Keratinocyte (primary cell): Measurements from ENCODE around the gene LAMB4. TPM values are rescaled to one million over a fixed set of nuclear protein-coding genes. Genes with fewer than 3 reads are reported as not detected.

Experiments
- DNase-seq: peaks from one replicate; pipeline ENCODE4 v3.0.0-alpha.2; 2011; ENCODE audit warnings: low read depth, missing footprints, low spot score
- FAIRE-seq: peaks from 2 replicates; lab custom pipeline; 2011; peaks lifted over from hg19 to GRCh38; lab: Jason Lieb, UNC
- H2AFZ ChIP-seq: 2 replicates; pipeline ENCODE4 v1.6.0; 2012; ENCODE audit warnings: low read length, control low read depth, inconsistent platforms; ENCODE audit not compliant: control insufficient read depth
- H3K27ac ChIP-seq: 2 replicates; pipeline ENCODE4 v1.5.1; 2011; ENCODE audit warnings: low read length; ENCODE audit not compliant: control insufficient read depth, insufficient read depth
- H3K27me3 ChIP-seq: 3 replicates; pipeline ENCODE4 v1.6.0; 2011; ENCODE audit warnings: low read length; ENCODE audit not compliant: control insufficient read depth, insufficient read depth; ENCODE audit errors: extremely low read depth
- H3K36me3 ChIP-seq, 2 experiments: 2 replicates in 1 of 2; 3 replicates in 1 of 2; pipeline ENCODE4 v1.5.1; 2011; ENCODE audit warnings: low read length in 2 of 2, mild to moderate bottlenecking in 1 of 2; ENCODE audit not compliant: control insufficient read depth in 2 of 2, insufficient read depth in 2 of 2; ENCODE audit errors: extremely low read depth in 1 of 2
- H3K4me1 ChIP-seq: 3 replicates; pipeline ENCODE4 v1.5.1; 2011; ENCODE audit warnings: low read length; ENCODE audit not compliant: control insufficient read depth, insufficient read depth; ENCODE audit errors: extremely low read depth
- H3K4me2 ChIP-seq: 3 replicates; pipeline ENCODE4 v1.6.0; 2011; ENCODE audit warnings: low read depth, low read length; ENCODE audit not compliant: control insufficient read depth, insufficient read depth; ENCODE audit errors: extremely low read depth
- H3K4me3 ChIP-seq, 3 experiments: fragments of 200-600 bp in 1 of 3; sonication (generic) in 1 of 3; 2 replicates in 2 of 3; 3 replicates in 1 of 3; pipeline ENCODE4 v1.5.1; 2011 to 2016; ENCODE audit warnings: low read length in 3 of 3, mild to moderate bottlenecking in 3 of 3, control low read depth in 2 of 3, inconsistent platforms in 1 of 3, low read depth in 1 of 3, mixed read lengths in 1 of 3, mixed run types in 1 of 3, moderate library complexity in 1 of 3; ENCODE audit not compliant: control insufficient read depth in 2 of 3, insufficient read depth in 2 of 3; ENCODE audit errors: extremely low read depth in 1 of 3
- H3K79me2 ChIP-seq: 2 replicates; pipeline ENCODE4 v1.6.0; 2012; ENCODE audit warnings: low read length; ENCODE audit not compliant: control insufficient read depth, insufficient read depth
- H3K9ac ChIP-seq: 3 replicates; pipeline ENCODE4 v1.6.0; 2011; ENCODE audit warnings: low read length; ENCODE audit not compliant: control insufficient read depth, insufficient read depth; ENCODE audit errors: extremely low read depth
- H3K9me1 ChIP-seq: 3 replicates; pipeline ENCODE4 v1.6.0; 2011; ENCODE audit warnings: low read length; ENCODE audit not compliant: control insufficient read depth, insufficient read depth; ENCODE audit errors: extremely low read depth
- H3K9me3 ChIP-seq: 2 replicates; pipeline ENCODE4 v1.5.1; 2012; ENCODE audit warnings: low read depth, low read length; ENCODE audit not compliant: control insufficient read depth
- H4K20me1 ChIP-seq: 3 replicates; pipeline ENCODE4 v1.6.0; 2011; ENCODE audit warnings: low read length; ENCODE audit not compliant: control insufficient read depth, insufficient read depth; ENCODE audit errors: extremely low read depth
- EZH2 ChIP-seq: IDR thresholded peaks from one replicate; pipeline ENCODE4 v1.6.1; 2012; ENCODE audit warnings: inconsistent platforms, mild to moderate bottlenecking, low read length, moderate library complexity
- dilution Hi-C: fragments of 300-500 bp; cut with MboI; formaldehyde crosslinking; loops from one replicate; pipeline ENCODE4 v1.7.0; 2020; ENCODE audit warnings: low sequenced_read_pairs; ENCODE audit not compliant: extremely low pct_ligation_motif_present
- polyA plus RNA-seq, 5 experiments: library from polyadenylated mRNA; depleted of rRNA in 3 of 5; stranded (reverse) in 3 of 5; stranded (forward) in 1 of 5; unstranded in 1 of 5; fragments of >200 nt; gene quantifications; 1 replicate in 1 of 5; 2 replicates in 3 of 5; 3 replicates in 1 of 5; pipeline versions ENCODE4 v1.2.1 to v1.2.3, GENCODE V29; 2011 to 2012; ENCODE audit warnings: missing spikeins in 2 of 5, low read depth in 1 of 5, low replicate concordance in 1 of 5
- TF ChIP-seq, protein P1 (sequence below), 3 experiments: IDR thresholded peaks in 1 of 3; conservative IDR thresholded peaks in 1 of 3; optimal IDR thresholded peaks in 1 of 3; 2 replicates in 2 of 3; 3 replicates in 1 of 3; pipeline versions ENCODE3 to v1.5.1; 2011; ENCODE audit warnings: low read length in 3 of 3, mild to moderate bottlenecking in 3 of 3, moderate library complexity in 2 of 3, control low read depth in 1 of 3, inconsistent platforms in 1 of 3; ENCODE audit not compliant: insufficient read depth in 2 of 3; ENCODE audit errors: extremely low read depth in 1 of 3

The LAMB4 gene
- polyA plus RNA-seq, 1 donor (not counting 4 experiments of a cell fraction or from before 2014, with no cell fraction given): 3.7 TPM

DNA sequence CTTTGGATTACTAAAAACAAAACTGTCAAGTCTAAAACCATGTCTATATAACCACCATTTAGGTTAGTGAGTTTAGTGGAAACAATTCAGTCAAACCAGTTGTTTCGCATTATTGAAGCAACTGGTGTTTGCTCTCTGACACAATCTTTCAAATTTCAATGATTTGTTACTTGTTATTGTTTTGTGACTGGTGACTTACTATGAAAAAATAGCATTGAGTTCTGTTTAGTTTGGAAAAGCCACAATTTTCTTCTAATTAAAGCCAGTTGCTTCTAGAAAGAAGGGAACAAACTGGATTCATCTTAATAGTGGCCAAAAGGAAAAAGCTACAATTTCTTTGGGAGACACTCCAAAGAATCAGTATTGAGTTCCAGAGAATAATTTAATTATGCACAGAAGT lies 30.4 kb downstream of the LAMB4 start:
- Histone ChIP-seq H3K9ac (no peak overlapping the region), H3K27ac (no peak overlapping the region), H4K20me1 (no peaks in the 10 kb centered on the region), H3K9me1 (no peaks in the 10 kb centered on the region), H3K79me2 (no peaks in the 10 kb centered on the region), H3K4me2 (no peak overlapping the region), H3K27me3 (no peaks in the 10 kb centered on the region), H3K36me3 (no peaks in the 10 kb centered on the region), H3K4me1 (no peaks in the 10 kb centered on the region), H3K4me3 (no peak overlapping the region), H2AFZ (no peak overlapping the region), H3K9me3 (no peaks in the 10 kb centered on the region)
- FAIRE-seq (no peak), DNase-seq (no peak)
- TF ChIP-seq, protein P1, sequence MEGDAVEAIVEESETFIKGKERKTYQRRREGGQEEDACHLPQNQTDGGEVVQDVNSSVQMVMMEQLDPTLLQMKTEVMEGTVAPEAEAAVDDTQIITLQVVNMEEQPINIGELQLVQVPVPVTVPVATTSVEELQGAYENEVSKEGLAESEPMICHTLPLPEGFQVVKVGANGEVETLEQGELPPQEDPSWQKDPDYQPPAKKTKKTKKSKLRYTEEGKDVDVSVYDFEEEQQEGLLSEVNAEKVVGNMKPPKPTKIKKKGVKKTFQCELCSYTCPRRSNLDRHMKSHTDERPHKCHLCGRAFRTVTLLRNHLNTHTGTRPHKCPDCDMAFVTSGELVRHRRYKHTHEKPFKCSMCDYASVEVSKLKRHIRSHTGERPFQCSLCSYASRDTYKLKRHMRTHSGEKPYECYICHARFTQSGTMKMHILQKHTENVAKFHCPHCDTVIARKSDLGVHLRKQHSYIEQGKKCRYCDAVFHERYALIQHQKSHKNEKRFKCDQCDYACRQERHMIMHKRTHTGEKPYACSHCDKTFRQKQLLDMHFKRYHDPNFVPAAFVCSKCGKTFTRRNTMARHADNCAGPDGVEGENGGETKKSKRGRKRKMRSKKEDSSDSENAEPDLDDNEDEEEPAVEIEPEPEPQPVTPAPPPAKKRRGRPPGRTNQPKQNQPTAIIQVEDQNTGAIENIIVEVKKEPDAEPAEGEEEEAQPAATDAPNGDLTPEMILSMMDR (optimal IDR thresholded peaks at IDR 0.05 in 1 of 3, IDR thresholded peaks at IDR 0.05 in 1 of 3, conservative IDR thresholded peaks at IDR 0.05 in 1 of 3; ENCODE audit: extremely low read depth in 1 of 3, insufficient read depth in 2 of 3, low read length in 3 of 3): no peak
- TF ChIP-seq EZH2: no peak
- dilution Hi-C loops: no loop called here

DNA sequence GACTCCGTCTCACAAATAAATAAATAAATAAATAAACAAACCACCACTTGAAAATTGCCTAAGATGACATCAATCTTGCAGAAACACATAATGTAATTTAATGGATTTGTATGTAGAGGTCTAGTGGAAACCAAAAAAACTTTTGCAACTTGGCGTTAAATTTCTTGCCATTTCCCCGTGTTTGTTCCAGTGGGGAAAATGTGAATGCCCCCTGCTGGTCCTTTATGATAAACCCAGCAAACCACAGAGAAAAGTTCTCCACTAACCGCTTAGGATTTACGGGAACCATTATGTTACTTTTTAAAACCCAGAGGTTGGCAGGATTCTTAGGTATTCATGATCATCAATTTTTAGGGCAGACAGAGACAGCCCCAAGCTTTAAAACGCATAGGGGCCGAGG lies 32.5 kb downstream of the LAMB4 start:
- Histone ChIP-seq H3K4me1 (no peaks in the 10 kb centered on the region), H3K36me3 (no peaks in the 10 kb centered on the region), H3K9me1 (no peaks in the 10 kb centered on the region), H3K4me3 (no peak overlapping the region), H3K27ac (no peak overlapping the region), H3K27me3 (no peaks in the 10 kb centered on the region), H3K4me2 (no peak overlapping the region), H3K79me2 (no peaks in the 10 kb centered on the region), H3K9ac (no peak overlapping the region), H2AFZ (no peak overlapping the region), H3K9me3 (no peaks in the 10 kb centered on the region), H4K20me1 (no peaks in the 10 kb centered on the region)
- dilution Hi-C loops: no loop called here
- TF ChIP-seq, protein P1 (optimal IDR thresholded peaks at IDR 0.05 in 1 of 3, IDR thresholded peaks at IDR 0.05 in 1 of 3, conservative IDR thresholded peaks at IDR 0.05 in 1 of 3; ENCODE audit: extremely low read depth in 1 of 3, insufficient read depth in 2 of 3, low read length in 3 of 3): peak; percentile 21 to 37 (median 36)
- no peak for TF ChIP-seq EZH2
- FAIRE-seq (no peak), DNase-seq (no peak)
